GM18867 (cell line): ENCODE results near the gene MAP4K5.
A peak's percentile ranks its signal among the peaks of the same experiment; 100 is the strongest.
"Not testable (repeated sequence)": the region's sequence is repeated elsewhere in the genome, so short reads cannot be mapped to it uniquely, and the experiment has no call there.

ENCODE experiments used
- ATAC-seq: cut with Tn5 transposase; IDR thresholded peaks from one replicate; pipeline ENCODE4 v1.9.1; 2021; ENCODE audit warnings: mild to moderate bottlenecking, moderate library complexity; ENCODE audit not compliant: unreplicated experiment

The MAP4K5 gene

DNA sequence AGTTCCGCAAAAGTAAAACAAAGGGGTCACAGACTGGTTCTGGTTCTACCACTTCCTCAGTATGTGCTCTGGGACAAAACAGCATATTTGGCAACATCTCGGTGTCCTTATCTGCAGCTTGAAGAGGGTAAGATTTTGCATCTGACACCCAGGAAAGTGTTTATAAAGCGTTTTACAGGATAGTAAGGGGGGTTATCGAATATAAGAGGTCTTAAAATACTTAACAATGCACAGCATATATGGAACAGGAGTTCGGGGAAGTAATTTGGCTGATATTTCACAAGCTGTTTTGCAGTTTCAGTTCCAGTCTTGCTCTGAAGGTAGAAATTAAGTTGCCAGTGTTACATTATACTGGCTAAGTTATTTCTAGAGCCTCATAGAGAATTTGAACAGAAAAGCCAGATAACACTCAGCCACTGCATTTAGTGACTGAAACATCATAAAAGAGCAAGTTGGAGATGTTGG, 904 bp upstream of the MAP4K5 start:
- peak; percentile 25 for ATAC-seq

DNA sequence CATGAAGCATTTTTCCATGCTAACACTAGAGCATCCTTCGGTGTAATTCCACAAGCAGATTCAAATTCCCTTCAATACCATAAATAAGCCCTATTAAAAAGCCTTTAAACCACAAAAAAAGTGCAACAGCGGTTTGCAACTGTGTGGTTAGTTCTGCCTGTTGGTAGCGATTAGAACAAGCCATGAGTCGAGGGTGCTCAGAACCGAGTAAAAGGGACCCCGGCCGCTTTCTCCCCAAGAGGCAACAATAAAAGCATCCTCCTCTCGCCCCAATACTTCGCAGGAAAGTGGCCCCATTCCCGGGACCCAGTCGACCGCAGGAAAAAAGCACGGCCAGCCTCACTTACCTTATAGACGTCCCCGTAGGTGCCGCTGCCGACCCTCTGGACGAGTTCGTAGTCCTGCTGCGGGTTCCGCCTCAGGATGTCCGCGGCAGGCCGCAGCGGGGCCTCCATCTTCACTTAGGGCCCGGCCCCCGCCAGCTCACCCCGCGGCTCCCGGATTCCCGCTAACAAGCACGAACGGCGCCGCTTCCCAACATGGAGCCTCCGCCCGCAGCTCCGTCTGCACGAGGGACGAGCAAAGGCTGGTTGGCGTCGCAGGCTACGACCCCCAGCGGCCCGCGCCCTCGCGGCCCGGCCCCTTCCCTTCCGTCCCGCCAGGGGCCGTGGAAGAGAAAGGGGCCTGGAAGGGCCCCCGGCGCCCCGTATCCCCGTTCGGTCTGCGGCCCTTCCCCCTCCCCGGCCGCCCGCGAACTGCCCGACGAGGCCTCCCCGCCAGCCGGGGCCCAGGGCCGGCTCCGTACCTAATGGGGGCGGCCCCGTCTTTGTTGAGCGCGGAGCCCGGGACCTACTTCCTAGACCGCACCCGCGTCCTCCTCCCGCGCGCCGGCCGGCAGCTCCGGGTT, 521 bp downstream of the MAP4K5 start:
- peak; percentile 20 for ATAC-seq

DNA sequence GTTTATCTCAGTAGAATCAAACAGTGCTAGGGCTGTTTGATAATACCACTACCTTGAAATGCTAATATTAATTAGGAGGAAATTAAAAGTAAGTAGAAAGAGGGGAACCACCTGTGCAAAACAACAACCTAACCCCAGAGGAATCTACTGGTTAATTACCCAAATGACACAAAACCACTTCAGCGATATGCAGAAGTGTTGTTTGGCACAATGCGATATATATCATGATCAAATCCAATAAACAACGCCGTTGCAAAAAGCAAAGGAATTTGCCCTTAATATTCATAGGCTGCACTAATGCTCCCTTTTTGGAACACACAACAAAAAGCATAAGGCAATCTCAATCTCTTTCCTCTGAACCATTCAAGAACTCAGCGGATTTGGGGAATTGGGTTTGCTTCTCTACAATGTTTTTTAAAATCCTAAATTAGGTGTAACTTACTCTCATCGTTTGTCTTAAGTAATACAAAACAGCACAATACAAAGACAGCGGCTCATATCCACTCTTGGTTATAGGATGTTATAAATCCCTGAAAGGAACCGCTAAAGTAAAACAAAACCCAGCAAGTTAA, 1.5 kb downstream of the MAP4K5 start:
- ATAC-seq, result no peak

DNA sequence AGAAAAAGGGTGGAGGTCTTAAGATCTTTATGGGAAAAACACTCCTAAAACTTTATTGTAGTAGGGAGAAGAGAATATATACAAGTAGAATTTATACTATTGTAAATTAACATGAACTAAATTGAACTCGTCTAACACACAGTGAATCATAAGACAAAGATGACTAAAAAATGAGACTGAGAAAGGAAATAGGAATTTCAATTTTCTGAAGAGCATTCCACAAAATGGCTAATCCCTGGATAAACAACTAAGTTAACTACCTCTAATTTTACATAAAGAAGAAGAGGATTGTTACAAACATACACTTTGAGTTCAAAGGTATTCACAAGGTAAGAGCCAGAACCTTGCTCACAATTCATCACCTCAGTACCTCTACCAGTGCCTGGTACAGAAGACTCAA, 2.0 kb downstream of the MAP4K5 start:
- ATAC-seq, result no peak

DNA sequence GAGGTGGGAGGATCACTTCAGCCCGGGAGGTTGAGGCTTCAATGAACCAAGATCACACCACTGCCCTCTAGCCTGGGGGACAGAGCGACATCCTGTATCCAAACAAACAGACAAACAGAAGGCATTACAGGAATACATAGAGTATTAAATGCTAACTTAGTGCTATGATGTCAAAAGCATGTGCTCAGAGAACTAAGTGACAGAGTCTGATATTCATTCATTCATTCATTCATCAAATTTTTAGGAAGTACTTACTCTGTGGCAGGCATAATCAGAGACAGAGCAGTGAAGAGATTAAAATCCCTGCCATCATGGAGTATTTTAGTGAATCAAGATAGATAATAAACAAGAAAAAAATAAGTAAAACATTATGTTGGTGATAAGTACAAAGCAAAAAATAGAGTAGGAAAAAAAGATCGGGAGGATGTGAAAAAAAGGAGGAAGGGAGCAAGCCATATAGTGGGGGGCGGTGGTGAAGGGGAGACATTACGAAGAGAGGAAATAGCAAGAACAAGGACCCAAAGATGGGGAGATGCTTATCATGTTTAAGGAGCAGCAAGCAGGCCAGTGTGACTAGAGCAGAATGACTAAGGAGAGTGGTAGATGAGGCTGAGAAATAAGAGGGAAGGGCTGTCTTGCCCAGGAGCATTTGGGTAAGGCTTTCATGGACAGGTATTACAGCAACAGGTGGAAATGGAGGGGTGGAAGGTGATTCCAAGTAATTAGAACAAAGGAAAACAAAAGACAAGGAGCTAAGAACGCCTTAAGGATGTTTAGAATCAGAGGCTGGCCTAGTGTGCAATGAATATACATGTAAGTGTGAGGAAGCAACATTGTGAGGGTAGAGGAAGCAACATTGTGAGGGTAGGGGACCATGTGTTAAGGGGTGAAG, 2.8 kb downstream of the MAP4K5 start:
- ATAC-seq, result no peak

DNA sequence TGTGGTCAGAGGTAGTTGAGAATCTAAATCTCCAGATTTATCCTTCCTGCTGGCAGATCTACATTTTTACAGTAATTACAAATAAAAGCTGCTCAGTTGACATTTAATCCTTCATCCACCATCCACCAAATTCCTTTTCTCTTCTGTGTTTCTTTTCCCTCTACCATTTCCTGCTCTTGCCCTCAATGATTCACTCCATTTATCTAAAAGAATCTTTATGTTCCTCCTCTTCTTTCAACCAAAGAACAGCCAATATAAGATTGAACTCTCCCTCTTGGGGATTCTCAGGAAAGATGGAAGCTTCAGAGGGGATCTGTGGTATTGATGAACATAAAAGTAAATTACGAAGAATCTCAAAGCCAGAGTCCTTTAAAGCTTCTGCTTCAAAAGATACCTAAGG, 4.4 kb downstream of the MAP4K5 start:
- no peak for ATAC-seq

DNA sequence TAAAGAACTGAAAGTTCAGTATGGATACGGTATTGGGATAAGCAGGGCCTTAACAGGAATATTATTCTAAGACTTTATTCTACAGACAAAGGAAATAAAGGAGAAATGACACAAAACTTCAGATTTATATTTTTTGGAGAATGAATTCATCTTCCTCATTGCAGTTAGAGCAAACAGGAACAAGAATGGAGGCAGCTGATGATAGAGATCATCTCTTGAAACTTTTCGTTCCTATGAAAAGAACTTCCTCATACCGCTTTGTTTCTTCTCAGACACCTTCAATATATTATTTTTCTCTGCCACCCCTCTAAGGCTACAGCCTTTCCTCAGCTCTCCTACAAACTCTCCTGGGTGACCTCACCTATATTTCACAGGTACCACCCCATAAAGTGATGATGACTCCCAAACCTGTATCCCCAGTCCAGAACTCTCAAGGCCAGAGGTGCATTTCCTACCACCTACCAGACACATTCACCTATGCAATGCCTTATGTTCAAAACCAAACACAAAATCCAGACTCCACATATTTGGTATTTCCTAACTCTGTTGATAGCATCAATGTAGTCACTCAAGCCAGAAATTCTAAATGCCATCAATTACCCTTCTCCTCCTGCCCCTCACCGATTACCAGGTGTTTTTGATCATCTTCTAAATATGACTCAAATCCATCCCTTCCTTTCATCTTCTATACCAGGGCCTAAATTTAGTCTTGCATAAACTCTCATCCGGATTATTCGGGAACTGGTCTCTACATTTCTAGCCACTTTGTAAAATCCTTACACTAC, 7.4 kb downstream of the MAP4K5 start:
- ATAC-seq, result no peak

DNA sequence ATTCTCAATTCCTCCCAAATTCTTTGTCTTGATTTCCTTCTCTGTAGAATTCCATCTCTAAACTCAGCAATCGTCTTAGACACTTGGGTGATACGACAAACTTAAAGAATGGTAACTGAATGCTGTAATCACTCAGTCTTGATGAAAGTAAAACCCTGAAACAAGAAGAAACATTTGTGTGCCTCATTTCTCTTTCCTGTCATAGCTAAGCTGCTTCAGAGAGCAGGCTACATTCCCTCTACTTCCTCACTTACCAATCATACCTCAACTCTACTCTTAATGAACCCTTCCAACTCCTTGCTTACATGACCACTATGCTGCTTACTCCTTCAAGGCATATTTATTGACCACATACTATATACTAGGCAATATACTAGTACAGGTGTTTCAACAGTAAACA, 8.3 kb downstream of the MAP4K5 start:
- peak; percentile 30 for ATAC-seq

DNA sequence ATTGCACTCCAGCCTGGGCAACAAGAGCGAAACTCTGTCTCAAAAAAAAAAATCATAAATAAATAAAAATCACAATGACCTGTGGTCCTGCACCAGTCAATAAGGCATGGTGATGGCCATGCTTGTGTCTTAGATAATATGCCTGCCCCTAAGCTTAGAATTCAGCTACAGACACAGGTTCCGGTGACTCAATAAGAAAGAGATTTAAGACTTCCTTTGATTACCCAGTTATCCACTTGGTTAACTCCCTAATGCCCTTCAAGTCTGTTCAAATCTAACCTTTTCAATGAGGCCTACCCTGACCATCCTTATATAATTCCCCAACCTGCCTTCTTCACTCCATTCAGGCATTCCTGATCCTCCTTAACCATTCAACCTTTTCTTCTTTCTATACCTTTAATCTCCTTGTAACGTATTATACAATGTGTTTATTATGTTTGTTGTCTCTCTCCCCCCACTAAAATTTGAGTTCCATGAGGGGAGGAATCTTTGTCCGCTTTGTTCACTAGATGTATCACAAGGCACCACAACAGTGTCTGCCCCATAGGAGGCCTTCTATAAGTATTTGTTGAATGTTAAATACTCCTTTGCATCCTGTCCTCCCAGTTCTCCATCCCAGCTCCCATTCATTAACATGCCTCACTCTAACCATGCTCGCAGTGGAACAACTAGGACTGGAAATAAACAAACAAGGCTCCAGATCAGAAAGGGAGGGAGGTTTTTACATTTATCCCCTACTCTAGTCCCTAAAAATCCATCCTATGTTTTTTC, 8.9 kb downstream of the MAP4K5 start:
- no peak for ATAC-seq

DNA sequence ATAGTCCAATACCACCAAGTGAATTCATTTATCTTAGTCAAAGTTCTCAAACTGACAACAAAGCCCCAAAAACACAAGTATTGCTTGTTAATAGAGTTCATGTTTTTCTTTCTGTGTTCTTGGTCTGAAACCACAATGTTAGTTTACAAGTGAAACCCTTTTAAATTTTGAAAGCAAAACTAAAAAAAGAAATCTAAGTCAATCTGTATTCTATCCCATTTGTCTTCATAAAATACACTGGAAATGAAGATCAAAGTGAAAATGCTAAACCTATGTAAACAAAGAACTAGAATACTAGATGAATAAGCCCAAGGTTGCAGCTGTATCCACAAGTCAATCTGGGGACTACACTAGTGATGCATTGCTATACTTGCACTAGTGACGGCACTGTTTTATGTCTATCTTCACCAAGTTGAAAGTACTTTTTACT, 10.4 kb downstream of the MAP4K5 start:
- ATAC-seq, result peak; percentile 68

DNA sequence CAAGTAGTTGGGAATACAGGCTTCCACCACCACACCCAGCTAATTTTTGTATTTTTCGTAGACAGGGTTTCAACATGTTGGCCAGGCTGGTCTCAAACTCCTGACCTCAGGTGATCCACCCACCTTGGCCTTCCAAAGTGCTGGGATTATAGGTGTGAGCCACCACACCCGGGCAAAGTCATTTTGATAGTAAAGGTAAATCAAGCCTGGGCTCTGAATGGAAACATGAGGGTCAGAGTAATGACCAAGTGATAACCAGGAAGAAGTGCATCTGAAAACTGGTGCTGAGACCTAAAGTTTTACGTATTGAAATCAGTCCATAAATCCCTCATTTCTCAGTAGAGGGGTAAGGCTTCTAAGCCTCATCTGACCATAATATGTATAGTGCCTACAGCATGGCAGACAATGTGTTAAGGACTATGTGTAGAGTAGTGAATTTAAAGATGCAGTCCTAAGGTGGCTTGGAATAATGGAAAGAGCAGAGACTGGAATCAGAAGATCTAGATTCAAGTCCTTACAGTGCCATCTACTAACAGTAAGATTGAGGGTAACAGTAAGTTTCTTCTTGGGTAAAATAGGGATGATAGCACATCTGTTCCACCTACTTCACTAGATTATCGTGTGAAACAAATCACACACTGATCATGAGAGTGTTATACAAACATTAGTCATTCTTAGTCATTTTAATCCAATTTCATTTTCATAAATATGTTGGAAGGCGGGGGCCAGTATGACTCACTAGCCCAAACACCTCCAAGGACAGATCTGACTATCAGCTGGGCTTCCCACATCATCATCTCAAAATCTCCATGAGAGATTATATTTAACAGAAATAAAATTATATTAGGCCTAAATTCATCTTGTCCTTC, 11.2 kb downstream of the MAP4K5 start:
- ATAC-seq, result peak; percentile 67

DNA sequence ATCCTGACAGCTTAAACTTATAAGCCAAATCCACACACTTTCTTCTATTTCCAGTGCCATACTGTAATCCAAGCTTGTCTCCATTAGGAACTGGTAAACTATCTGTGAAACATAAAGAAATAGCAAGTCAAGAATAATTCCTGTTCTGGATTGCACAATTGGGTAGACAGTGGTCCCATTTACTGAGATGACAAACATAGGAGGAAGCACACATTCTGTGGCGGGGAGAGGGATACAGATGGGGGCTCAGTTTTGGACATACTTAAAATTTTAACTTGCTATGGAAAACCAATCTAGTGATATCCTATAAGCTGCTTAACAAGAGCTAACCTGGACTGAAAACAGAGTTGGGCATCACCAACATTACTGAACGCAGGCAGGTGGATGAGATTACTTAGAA, 16.3 kb downstream of the MAP4K5 start:
- no peak for ATAC-seq

DNA sequence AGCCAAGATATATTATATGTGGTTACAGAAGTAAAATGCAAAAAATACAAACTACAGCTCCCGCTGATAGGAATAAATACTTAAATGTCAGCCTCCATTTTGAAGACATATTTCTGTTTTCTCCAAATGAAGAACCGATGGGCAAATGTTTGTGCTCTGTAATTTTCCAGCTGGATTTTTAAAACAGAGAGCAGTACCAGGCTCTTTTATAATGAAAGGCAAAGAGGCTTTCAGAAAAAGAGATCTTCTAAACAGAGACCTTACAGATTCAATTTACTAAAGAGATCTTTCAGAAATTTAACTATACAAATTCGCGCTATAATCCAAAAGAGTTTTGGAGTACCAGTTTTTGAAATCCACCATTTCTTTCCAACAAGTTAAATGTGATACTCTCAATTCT, 19.9 kb downstream of the MAP4K5 start:
- no peak for ATAC-seq

DNA sequence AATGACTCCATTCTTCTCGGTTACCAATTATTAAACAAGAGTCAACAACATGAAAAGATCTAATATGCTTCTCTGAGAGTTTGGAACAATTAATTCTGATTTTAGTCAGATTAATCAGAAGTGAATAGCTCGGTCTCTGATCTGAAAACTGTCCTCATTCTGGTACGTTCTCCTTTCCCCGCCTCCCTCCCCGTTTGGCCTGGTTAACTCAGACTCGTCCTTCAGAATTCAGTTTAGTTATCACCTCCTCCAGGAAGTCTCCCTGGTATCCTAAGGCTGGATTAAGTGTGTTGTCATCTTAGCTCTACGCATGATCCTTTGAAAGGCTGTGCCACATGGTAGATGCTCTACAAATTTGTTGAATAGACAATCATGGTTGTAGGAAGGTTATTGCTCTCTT, 22.2 kb downstream of the MAP4K5 start:
- no peak for ATAC-seq

DNA sequence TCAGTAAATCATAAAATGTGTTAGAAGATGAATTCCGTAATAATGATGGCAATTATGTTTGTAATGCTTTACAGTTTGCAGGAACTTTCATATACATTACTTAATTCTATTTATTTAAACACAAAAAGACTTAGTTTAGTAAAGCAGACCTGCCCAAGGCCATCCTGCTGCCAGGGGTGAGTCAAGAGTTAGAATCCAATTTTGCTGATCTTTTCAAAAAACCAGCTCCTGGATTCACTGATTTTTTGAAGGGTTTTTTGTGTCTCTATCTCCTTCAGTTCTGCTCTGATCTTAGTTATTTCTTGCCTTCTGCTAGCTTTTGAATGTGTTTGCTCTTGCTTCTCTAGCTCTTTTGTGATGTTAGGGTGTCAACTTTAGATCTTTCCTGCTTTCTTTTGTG, 25.3 kb downstream of the MAP4K5 start:
- not testable (repeated sequence) for ATAC-seq

DNA sequence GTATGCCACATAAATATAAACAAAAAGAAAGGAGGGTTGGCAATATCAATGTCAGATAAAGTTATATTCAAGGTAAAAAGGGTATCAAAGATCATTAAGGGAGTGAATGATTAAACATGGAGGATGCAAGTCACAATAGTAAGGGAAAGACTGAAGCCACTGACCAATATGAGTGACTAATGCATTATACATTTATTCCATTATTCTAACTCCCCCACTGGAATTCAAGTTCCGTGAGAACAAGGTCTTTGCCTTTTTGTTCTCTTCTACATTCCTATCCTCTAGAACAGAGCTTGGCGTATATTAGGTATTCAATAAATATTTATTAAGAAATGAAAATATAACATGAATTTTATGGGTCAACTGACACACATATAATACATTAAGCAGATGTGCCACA, 30.7 kb downstream of the MAP4K5 start:
- ATAC-seq, result no peak

DNA sequence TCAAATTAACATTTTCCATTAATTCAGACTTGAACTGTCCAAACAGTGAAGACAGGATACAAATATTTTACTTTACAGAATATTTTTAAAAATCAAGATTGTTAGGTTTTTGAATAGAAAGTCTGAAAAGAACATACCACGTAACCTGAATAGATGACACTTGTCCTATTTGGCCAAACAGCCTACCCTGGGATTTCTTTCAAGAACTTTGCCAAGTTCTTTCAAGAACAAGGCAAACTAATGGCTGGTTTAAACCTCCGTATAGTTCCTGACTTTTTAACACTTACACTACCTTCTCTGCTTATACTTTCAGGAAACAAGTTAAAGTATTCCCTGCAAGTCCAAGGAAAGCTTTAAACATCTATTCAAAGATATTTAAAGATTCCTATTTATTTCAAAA, 35.0 kb downstream of the MAP4K5 start:
- no peak for ATAC-seq

DNA sequence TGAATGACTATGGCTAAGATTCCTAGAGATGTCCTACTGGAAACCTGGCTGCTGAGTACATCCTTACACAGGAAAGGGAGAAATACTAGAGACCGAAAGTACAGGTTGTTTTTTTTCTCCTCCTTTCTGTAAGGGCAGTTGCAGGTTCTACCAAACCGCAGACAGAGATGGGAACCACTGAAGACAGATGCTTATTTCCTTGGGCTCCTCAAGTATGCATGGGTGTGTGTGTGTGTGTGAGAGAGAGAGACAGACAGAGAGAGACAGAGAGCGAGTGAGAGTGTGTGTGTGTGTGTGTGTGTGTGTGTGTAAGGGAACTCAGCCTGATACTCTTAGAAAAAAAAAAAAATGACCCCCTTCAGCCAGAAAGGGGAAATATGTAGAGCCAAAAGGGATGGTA, 42.5 kb downstream of the MAP4K5 start:
- no peak for ATAC-seq

DNA sequence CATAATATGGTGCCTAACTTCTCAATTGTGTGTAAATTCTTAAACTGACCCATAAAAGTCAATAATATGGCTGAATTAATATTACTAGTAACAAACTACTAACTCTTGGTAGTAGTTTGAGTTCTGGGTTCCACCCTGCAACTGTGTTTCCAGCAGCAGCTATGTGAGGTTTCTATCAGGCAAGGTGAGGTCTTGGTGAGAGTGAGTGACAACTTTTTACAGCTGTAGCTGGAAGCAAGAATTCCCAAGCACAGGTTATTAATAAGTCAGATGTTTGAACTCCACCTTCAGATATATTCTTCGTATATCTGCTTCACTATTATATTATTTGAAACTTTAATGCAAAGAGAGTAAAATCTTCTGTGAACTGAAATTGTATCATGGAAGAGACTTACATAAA, 43.8 kb downstream of the MAP4K5 start:
- ATAC-seq, result no peak
